Activated B cell treated with CpG ODN at 0.5 μM for 24 hours (primary cell): ENCODE data around the gene TAS1R3. TPM values are rescaled to one million over a fixed set of nuclear protein-coding genes. Genes with fewer than 3 reads are reported as not detected.

Source experiments
- ATAC-seq: fragments of 200-7000 bp; cut with Tn5 transposase; one replicate; pipeline ENCODE4 v1.10.0; 2021; ENCODE audit warnings: low read depth, mild to moderate bottlenecking, moderate library complexity
- CTCF ChIA-PET: fragments of 350-600 bp; sonication (Branson Sonifier 250); formaldehyde crosslinking; loops from one replicate; lab custom pipeline; 2021; ENCODE audit warnings: antibody characterized with exemption; lab: Charles Lee
- POLR2A ChIA-PET: fragments of 350-600 bp; sonication (Branson Sonifier 250); formaldehyde crosslinking; loops from one replicate; lab custom pipeline; 2021; ENCODE audit warnings: antibody characterized with exemption; lab: Charles Lee
- DNase-seq: peaks from one replicate; pipeline ENCODE4 v3.0.0; 2022
- H3K27ac Mint-ChIP-seq: one replicate; pipeline ENCODE4 v1.8.0; 2020; ENCODE audit warnings: mixed read lengths
- H3K27me3 Mint-ChIP-seq: one replicate; pipeline ENCODE4 v1.8.0; 2021; ENCODE audit warnings: mixed read lengths
- H3K36me3 Mint-ChIP-seq: one replicate; pipeline ENCODE4 v1.8.0; 2021; ENCODE audit warnings: low read depth, mixed read lengths
- H3K4me1 Mint-ChIP-seq: one replicate; pipeline ENCODE4 v1.8.0; 2021; ENCODE audit warnings: mixed read lengths
- H3K4me3 Mint-ChIP-seq: one replicate; pipeline ENCODE4 v1.8.0; 2020; ENCODE audit warnings: mild to moderate bottlenecking, mixed read lengths
- H3K9me3 Mint-ChIP-seq: one replicate; pipeline ENCODE4 v1.8.0; 2020; ENCODE audit warnings: mixed read lengths
- CTCF ChIP-seq: fragments of 200-600 bp; IDR thresholded peaks from one replicate; pipeline ENCODE4 v1.8.0; 2022; ENCODE audit warnings: antibody characterized with exemption, mild to moderate bottlenecking
- intact Hi-C: fragments of 100-400 bp; cut with micrococcal nuclease; formaldehyde crosslinking; loops from one replicate; pipeline ENCODE4 v1.15.1; 2024
- total RNA-seq: library from RNA; stranded (reverse); gene quantifications from 2 replicates; pipeline ENCODE4 v1.2.3, GENCODE V29; 2022

TAS1R3 gene
- total RNA-seq, 1 donor from 2014 or later = 2.5 TPM

- ATAC-seq (no peak), DNase-seq (no peak)
- ChIA-PET POLR2A (interaction anchor here (0.6 to 1.4 kb wide), 6 partner anchors 170 to 308 kb away, joined by 3 to 11 read pairs (median 4); no protein-coding TSS in a partner anchor), CTCF (interaction anchor here (0.7 to 3.2 kb wide), 19 partner anchors 11 to 310 kb away, joined by 3 to 71 read pairs (median 4); partner anchors contain the start of genes ISG15 and PERM1)
- intact Hi-C loops = loop anchor here (1.0 to 5.0 kb wide), 3 partner anchors 85 to 308 kb away; partner anchors contain the start of gene TNFRSF18
- H3K27ac Mint-ChIP-seq = no peak overlapping the region
- TF ChIP-seq CTCF = no peak
- no peak overlapping the region for H3K4me3 Mint-ChIP-seq
- H3K27me3 Mint-ChIP-seq = peaks cover 2% of the 10 kb centered on the region
- no peaks in the 10 kb centered on the region for H3K36me3 Mint-ChIP-seq
- H3K9me3 Mint-ChIP-seq = no peaks in the 10 kb centered on the region
- H3K4me1 Mint-ChIP-seq = peaks cover 10% of the 10 kb centered on the region
Measured at GRCh38 chr1:1292442-1292779, 38.7 kb upstream of the TAS1R3 start.

- ChIA-PET CTCF (interaction anchor here (0.7 to 3.2 kb wide), 3 partner anchors 170 to 221 kb away, joined by 3 to 71 read pairs (median 3); no protein-coding TSS in a partner anchor), POLR2A (no interaction called here)
- ATAC-seq (no peak), DNase-seq (no peak)
- Mint-ChIP-seq H3K4me3 (no peak overlapping the region), H3K27me3 (peaks cover 2% of the 10 kb centered on the region), H3K4me1 (peaks cover 10% of the 10 kb centered on the region), H3K27ac (no peak overlapping the region), H3K9me3 (no peaks in the 10 kb centered on the region), H3K36me3 (no peaks in the 10 kb centered on the region)
- intact Hi-C loops = loop anchor here (1.0 to 5.0 kb wide), 3 partner anchors 86 to 309 kb away; partner anchors contain the start of gene TNFRSF18
- TF ChIP-seq CTCF = no peak
Measured at GRCh38 chr1:1292851-1293250, 38.2 kb upstream of the TAS1R3 start.

GRCh38 chr1:1293263-1294249 lies 37.5 kb upstream of the TAS1R3 start:
- peaks cover 10% of the 10 kb centered on the region for H3K4me1 Mint-ChIP-seq
- no peak for ATAC-seq
- H3K27me3 Mint-ChIP-seq = peaks cover 2% of the 10 kb centered on the region

GRCh38 chr1:1294250-1294890 lies 36.7 kb upstream of the TAS1R3 start:
- H3K4me3 Mint-ChIP-seq = no peak overlapping the region
- H3K36me3 Mint-ChIP-seq = no peaks in the 10 kb centered on the region
- H3K9me3 Mint-ChIP-seq = no peaks in the 10 kb centered on the region
- DNase-seq = no peak
- no peak for ATAC-seq
- no peak for TF ChIP-seq CTCF
- intact Hi-C loops = loop anchor here (5.0 kb wide), 1 partner anchor 87 kb away; the partner anchor contains the start of gene TNFRSF18
- peaks cover 2% of the 10 kb centered on the region for H3K27me3 Mint-ChIP-seq
- POLR2A ChIA-PET = no interaction called here
- peaks cover 10% of the 10 kb centered on the region for H3K4me1 Mint-ChIP-seq
- CTCF ChIA-PET = no interaction called here
- H3K27ac Mint-ChIP-seq = no peak overlapping the region

More at GRCh38 chr1:1293263-1294249, 37.5 kb upstream of the TAS1R3 start:
- intact Hi-C loops = loop anchor here (5.0 kb wide), 1 partner anchor 86 kb away; the partner anchor contains the start of gene TNFRSF18
- POLR2A ChIA-PET = no interaction called here
- Mint-ChIP-seq H3K36me3 (no peaks in the 10 kb centered on the region), H3K4me3 (no peak overlapping the region), H3K9me3 (no peaks in the 10 kb centered on the region), H3K27ac (no peak overlapping the region)
- DNase-seq = no peak
- no peak for TF ChIP-seq CTCF
- CTCF ChIA-PET = interaction anchor here (0.7 kb wide), 1 partner anchor 171 kb away, joined by 3 read pairs; no protein-coding TSS in a partner anchor
